Renal cortex interstitium (tissue), 11 donors: Measurements from ENCODE around the gene ABCB8. TPM values are rescaled to one million over a fixed set of nuclear protein-coding genes. Genes with fewer than 3 reads are reported as not detected.

ENCODE experiments used
- DNase-seq, 11 donors: peaks; one replicate each; pipeline ENCODE4 v3.0.0-alpha.2; 2013; ENCODE audit warnings: low read depth in 9 of 11, low spot score in 4 of 11; ENCODE audit errors: extremely low read depth in 1 of 11
- polyA plus RNA-seq, 3 donors: library from polyadenylated mRNA; unstranded; fragments of 120-200 nt; gene quantifications; one replicate each; pipeline ENCODE4 v1.2.1, GENCODE V29; 2013; ENCODE audit not compliant: insufficient read length in 3 of 3

ABCB8 gene
- polyA plus RNA-seq, 3 donors = 19.3 to 32.5 (median 26.9) TPM

- no peak for DNase-seq
Observed at GRCh38 chr7:151076863-151077704, 48.8 kb downstream of the ABCB8 start.

GRCh38 chr7:151077705-151078232 is 49.5 kb downstream of the ABCB8 start:
- DNase-seq = no peak

GRCh38 chr7:151078233-151079040 is 50.2 kb downstream of the ABCB8 start:
- no peak for DNase-seq

- no peak for DNase-seq
Observed at GRCh38 chr7:151079199-151079910, 51.1 kb downstream of the ABCB8 start.

GRCh38 chr7:151080067-151080521 is 51.8 kb downstream of the ABCB8 start:
- no peak for DNase-seq

GRCh38 chr7:151080522-151081169 is 52.4 kb downstream of the ABCB8 start, which contains the start of gene FASTK:
Gene FASTK, minus strand, starts transcription at chr7:151080809. Its CDS starts 43 bp downstream, at chr7:151080766.
- peak in 7 of 11 donors; percentile 83 to 90 (median 87) for DNase-seq

GRCh38 chr7:151081170-151082101 is 53.2 kb downstream of the ABCB8 start:
- DNase-seq = no peak

- DNase-seq = no peak
Observed at GRCh38 chr7:151082141-151083070, 54.2 kb downstream of the ABCB8 start.

GRCh38 chr7:151083071-151083823 is 55.0 kb downstream of the ABCB8 start, which contains the start of gene TMUB1:
Gene TMUB1, minus strand, starts transcription at chr7:151083493. Its CDS starts 930 bp downstream, at chr7:151082563.
- DNase-seq = no peak

- no peak for DNase-seq
Observed at GRCh38 chr7:151083824-151084160, 55.5 kb downstream of the ABCB8 start.

GRCh38 chr7:151085329-151085690 is 57.1 kb downstream of the ABCB8 start:
- DNase-seq = no peak

GRCh38 chr7:151085691-151086620 is 57.7 kb downstream of the ABCB8 start, which contains the start of gene AGAP3:
Gene AGAP3, plus strand, starts transcription at chr7:151086475. Its CDS starts 267 bp downstream, at chr7:151086742.
- peak in 6 of 11 donors; percentile 76 to 82 (median 80) for DNase-seq

- no peak for DNase-seq
Observed at GRCh38 chr7:151086802-151087244, 58.6 kb downstream of the ABCB8 start.

GRCh38 chr7:151087245-151088018 is 59.2 kb downstream of the ABCB8 start:
- DNase-seq = peak in 1 of 11 donors; percentile 46
